ENCODE measurements around the gene TENT5C.

TENT5C gene

DNA sequence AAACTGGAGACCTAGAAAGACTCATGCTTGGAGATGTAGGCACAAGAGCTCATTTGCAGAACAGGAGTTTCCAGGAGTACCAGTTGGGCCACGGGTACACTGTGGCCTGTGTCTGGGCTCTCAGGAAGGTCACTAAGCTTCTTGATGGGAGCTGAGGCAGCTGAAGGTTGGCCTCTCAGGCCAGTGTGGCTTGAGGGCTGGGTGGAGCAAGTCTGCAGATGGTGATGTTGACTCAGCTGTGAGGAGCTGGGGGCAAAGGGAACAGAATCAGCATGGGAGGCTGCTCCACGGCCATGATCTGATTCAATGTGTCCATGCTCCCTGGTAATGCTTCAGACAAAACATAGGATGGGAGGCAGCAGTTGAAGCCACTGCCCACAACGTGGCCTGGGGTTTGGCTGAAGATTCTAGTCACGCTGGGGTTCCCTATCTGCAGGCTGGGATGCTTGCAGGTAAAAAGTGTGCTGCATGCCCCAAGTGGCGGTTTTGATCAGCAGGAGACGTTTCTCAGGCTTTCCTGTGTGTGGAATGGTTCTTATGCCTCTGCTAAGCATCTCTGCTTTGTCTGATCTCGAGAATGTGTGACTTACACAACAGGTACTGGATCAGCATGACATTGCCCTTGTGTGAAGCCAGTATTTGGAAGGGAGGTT, 15.4 kb upstream of the TENT5C start:
- in situ Hi-C loops (cut with HindIII; ENCODE audit: low sequenced_read_pairs): no loop called here

DNA sequence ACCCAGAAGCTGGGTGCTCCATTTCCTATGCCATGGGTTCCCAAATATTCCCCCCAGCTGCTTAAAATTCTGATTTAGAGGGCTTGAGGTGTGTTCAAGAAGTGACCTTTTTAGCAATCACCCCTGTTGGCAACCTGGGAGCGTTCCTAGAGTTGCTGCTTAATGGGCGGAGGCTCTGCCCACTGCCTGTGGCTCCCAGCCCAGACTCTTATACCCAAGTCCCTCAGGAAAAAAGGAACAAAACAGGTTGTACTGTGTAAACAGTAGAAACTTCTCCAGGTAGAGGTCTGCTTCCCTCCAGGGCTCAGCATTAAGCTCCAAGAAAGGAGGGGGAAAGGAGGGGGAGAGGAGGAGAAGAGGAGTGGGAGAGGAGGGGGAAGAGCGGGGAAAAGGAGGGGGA, 14.6 kb upstream of the TENT5C start:
- in situ Hi-C loops (cut with HindIII; ENCODE audit: low sequenced_read_pairs): no loop called here

DNA sequence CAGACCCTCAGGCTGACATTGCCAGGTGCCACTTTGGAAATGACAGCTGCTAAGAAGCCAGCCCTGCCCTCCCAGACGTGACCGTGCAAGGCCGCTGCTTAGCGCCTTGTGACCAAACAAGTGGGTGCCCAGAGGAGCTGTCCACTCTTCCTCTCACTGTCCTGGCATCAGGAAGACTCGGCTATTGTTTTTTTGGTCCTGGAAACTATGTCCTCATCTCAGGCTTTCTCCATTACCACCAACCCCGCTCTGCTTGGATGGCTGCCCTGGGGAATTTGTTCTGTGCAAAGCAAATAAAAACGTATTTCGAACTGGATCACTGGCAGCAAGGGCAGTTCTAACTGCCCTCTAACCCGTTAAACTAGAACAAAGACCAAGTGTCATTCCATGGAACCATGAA, 13.7 kb upstream of the TENT5C start:
- in situ Hi-C loops (cut with HindIII; ENCODE audit: low sequenced_read_pairs): no loop called here

DNA sequence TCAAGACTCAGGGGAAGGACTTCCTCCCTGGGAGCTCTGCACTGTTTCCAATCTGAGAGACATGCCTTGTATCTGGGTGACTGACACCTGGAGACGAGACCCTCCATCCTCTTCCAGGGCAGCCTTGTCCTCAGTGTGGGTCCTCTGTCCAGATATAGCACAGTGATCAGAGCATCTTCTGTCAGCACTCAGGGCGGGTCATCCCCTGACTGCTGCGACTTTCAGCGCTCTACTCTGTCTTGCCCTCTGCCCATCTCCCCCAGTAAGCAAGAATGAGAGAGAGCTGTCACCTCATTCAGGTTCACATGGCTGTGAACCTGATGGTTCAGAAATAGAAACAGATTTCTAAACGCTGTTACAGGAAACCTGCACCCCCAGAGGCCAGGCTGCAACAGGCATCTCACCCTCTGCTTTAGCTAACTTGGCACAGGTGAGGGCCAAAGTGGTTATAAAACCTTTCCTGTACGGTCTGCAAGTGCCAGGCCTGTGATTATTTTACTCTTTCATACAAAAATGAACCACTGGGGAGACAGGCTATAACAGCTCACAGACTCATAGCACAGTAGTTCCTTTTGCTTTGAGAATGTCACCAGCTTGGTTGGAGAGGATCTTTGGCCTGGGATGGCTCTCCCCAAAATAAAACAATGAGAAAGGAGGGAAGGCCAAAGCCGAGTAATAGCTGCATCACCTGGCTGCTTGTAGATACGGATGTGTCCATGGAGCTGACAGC, 11.4 kb upstream of the TENT5C start:
- in situ Hi-C loops (cut with HindIII; ENCODE audit: low sequenced_read_pairs): no loop called here

DNA sequence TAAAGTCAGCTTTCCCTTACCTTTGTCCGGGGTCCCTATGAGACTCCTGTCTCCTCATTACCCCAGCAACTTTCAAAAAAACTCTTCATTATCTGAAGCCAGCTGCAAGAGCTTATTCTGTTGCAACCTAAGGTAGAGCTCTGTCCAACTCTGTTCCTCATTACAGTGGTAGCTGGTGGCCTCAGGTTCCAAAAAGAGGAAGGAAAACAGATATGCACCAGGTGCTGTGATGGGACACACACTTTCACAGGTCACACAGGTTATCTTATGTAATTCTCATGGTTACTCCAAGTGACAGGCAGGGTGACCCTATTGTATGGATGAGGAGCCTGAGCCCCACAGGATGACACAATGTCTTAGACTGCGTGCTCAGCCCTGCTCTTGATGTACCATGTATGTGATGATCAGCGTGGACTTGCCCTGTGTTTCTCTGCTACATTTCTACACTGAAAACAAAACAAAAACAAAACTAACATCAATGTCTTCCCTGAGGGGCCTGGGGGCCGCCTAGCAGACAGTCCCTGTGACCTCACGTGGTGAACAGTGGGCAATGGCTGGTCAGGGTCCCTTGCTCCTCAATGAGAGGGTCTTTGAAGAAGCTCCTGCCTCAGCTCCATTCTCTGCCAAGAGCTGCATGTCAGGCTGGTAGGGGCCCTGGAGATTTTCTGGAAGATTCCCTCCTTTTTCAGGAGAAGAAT, 9.7 kb upstream of the TENT5C start:
- in situ Hi-C loops (cut with HindIII; ENCODE audit: low sequenced_read_pairs): no loop called here

DNA sequence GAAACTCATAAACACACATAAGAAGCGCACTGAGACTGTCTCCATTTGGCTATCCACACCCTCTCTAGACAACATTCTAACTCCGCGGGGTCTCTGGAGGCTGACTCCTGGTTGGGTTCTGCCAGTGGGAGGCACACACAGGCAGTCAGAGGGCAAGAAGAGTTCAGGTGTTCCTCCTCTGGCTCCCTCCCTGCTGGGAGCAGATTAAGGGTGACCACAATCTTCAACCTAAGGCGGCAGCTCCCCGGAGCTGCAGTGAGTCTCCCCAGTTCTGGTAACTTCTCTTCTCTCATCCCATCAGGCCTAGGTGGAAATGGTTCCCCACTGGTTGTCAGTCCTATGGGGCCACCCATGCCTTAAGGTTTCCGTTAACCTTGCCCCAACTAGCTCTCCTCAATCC, 7.4 kb upstream of the TENT5C start:
- in situ Hi-C loops (cut with HindIII; ENCODE audit: low sequenced_read_pairs): no loop called here

DNA sequence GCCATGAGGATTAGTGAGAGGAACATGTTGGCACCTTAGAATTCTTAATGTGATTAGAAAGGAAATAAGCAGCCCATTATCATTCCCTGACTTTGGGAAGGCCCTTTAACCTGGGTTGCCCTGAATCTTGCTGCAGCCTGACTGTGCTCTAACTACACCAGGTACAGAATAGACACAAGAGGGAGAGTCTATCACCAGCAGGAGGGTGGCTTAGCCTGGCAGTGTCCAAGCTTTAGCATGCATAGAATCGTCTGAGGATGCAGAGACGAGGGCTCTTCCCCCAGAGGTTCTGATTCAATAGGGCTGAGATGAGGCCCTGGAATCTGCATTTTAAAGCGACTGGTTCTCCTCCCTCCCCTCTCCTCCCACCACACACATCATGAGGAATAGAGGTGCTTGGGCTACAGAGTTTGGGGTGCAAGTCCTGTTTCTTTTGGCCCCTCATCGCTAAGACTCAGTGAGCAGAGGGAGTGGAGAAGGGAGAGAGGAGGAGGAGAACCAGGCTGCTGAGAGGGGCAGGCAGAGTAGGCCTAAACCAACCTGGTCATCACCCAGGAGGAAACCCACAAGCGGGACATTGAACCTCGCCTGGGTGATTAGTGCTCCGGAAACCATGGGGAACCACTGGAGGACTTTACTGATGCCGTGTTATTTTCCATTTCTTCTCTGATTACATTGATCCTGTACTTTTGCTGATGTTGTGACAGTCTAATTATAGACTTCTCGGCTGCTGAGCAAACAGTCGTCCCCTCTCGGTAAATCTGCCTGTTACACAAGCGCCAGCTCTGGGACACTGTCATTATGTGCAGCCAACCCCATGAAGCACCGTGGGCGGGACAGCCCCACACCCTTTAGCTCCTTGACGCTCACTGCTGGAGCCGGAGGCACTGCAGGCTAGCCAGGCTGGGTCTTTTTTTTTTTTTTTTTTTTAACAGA, 6.3 kb upstream of the TENT5C start:
- in situ Hi-C loops (cut with HindIII; ENCODE audit: low sequenced_read_pairs): no loop called here

DNA sequence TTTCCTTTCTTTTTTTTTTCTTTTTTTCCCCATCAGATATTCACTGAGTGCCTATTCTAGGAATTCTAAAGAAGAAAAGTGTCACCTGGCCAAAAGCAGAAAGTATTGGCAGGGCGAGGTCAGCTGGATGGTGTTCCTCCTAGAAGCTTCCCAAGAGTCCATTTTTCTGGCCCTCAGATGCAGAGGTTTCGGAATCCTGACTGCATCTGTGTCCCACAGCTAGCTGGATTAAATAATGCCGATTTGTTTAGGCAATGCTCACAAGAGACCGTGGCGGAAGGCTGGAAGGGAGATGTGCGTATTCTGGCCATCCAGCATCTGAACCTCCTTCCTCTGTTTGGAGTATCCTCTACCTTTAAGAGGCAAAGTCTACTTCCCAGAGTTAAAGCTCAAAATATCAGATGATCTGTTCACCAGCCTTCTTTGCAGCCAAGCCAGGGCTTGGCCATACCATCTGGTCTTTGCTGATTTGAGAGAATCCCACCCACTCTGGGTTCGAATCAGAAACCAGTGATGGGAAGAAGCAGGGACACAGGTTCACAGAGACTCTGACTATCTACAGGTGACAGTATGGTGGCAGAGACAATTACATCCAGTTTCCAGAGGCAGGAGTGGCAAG, 5.4 kb upstream of the TENT5C start:
- in situ Hi-C loops (cut with HindIII; ENCODE audit: low sequenced_read_pairs): no loop called here

DNA sequence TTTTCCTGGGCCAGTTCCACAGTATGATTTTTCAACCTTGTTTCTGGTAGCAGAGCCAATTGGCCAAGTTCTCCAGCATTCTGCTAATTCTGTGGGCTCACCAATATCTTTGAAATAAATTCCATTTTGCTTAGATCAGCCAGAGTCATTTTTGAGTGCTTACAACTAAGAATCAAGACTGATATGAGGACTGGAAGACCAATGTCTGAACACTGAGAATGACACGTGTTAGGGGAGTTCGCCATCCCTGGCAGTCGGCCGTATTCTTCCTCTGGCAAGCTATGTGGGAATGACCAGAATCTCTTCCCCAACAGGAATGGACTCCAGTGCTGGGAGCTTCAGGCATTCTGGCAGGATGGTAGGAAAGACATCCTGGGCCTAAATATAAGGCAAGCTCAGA, 4.9 kb upstream of the TENT5C start:
- in situ Hi-C loops (cut with HindIII; ENCODE audit: low sequenced_read_pairs): no loop called here

DNA sequence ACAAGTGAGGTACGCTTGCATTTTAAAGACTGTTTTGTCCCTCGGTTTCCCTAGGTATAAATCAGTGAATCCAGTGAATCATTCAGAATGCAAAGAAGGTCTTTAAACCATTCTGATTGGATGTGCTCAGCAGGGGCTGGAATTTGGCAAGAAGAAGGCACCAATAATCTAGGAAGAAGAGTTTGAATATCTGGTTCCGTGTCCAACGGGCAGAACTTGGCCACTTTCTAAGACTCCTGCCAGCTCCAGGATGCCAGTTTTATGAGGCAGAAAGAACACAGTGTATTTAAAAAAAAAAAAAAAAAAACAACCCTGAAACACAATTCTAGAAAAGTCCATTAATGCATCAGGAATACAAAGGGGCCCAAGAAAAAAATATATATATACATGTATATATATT, 3.0 kb upstream of the TENT5C start:
- in situ Hi-C loops (cut with HindIII; ENCODE audit: low sequenced_read_pairs): no loop called here

DNA sequence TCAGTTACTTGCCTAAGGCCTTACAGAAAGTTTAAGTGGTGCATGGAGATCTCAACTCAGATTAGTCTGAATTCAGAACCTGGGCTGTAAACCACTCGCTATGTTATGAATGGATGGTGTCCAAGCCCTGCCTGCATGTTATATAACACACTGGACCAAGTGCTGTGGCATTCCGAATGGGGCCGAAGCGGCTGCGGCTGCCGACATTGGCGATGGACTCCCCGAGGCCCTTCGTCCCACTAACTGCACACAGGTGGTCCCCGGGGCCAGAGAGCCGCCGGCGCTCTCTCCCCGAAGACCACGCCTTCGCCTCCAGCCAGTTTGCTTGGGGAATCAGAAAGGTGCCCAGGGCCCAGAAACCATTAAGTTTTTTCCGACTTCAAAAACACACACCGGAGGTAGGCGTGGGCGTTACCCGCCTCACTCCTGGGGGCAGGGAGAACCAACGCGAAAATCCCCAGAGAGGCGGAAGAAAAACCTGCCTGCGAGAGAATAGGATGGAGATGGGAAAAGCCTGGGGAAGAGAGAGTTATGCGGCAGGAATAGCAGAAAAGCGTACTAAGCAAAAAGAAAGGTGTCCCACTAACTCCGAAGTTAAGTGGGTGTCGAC, 579 bp upstream of the TENT5C start:
- in situ Hi-C loops (cut with HindIII; ENCODE audit: low sequenced_read_pairs): no loop called here

DNA sequence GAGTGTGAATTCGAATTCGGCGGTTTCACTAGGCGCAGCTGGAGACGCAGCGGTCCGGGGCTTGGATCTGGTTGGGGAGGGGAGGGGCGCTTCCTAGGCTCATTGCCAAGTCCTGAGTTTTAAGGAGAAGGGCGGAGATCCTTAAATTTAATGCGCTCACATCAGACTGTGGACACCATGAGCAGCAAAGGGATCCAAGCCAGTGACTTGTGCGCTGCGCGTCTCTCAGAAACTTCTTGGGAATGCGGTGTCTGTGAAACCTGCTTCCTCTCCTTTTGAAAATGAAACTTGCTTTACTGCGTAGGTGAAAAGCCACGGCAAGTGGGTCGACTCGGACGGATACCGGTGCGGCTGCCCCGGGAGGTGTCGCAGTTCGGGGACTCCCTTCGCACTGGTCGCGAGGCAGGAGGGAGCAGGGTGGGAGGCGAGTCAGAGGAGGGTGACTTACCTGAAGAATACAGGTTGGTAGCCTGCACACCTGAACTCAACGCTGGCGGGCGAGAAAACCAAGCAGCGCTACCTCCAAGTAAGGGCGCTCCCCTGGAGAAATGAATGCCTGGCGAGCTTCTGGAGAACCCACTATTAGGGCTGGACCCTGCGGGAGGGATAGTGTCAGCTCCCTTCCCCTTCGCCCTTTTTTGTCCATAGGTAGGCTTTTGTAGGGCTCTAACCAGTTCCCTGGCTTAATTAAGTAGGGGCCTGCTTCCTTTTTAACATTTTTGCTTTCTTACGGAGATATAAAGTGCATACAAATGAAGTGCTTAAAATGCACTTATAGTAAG, 992 bp downstream of the TENT5C start:
- in situ Hi-C loops (cut with HindIII; ENCODE audit: low sequenced_read_pairs): no loop called here

DNA sequence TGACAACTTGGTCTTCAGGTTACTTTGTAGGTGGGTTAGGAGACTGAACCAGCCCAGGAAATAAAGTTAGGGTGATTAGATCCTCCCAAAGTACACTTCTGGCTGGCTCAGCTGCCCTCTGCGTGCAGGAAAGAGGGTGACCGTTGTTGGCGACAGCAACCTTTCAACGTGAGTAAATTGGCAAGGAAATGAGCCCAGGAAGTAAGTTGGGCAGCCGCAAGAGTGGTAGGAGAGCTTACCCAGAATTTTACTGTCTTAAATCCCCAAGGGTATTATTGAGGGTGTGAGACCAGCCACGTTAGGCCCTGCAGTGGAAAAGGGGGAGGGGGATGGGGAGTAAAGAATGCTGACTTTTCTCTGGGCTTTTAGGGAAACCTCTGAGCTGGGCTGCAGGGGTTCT, 1.6 kb downstream of the TENT5C start:
- in situ Hi-C loops (cut with HindIII; ENCODE audit: low sequenced_read_pairs): no loop called here

DNA sequence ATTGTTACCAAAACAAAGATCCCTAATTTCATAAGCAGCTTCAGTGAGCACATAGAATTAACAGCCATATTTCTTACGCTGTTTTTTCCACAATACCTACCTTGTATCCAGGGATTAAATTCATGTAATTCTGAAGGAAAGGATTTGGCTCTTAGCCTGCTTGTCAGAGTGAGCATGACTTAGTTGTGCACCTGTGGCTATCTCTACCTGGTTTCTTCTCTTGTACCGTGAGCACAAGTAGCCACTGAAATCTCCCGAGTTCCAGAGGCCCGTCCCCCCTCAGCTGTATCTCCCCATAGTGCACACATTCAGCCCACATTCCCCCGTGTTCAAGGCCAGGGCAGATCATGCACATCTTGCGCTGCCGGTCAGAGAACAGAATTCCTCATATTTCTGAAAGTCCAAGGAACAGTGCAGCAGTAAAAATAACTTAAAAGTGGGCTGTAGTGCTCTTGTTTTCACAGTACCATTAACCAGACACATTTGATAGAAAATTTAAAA, 2.3 kb downstream of the TENT5C start:
- in situ Hi-C loops (cut with HindIII; ENCODE audit: low sequenced_read_pairs): no loop called here

DNA sequence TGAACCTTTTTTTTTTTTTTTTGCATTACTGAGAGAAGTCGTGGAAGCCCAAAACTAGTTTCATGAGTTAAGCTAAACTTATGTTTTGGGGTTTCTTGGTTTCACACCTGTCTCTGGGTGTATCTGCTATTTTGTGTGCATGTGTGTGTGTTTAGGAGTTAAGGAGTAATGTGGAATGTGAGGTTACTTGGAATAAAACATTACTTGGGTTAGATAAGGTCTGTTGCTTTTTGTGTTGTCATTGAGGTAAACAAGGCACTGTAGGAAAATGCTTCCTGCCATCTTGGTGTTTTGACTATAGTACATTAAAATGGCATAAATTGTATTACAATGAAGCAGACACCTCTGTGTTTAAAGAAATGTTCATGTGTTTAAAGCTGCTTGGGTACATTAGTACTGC, 2.9 kb downstream of the TENT5C start:
- in situ Hi-C loops (cut with HindIII; ENCODE audit: low sequenced_read_pairs): no loop called here

DNA sequence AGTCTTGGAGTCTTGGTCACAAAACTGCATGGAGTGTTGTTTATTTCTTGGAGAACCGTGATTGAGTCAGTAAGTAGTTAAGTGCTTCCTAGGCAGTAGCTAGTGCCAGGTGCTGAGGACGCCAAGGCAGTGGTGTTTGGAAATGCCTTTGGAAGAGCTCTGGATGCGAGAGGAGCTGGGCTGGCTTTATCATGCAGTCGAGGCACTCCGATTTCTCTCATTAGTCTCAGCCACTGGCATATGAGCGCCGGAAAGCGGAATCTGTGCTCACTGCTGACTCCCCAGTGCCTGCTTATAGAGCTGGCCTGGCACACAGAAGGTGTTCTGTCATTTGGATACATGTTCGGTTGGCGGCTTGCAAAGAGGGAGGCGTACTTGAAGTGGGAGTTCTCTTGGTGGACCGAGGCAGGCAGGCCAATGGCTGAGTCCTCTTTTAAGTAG, 3.6 kb downstream of the TENT5C start:
- in situ Hi-C loops (cut with HindIII; ENCODE audit: low sequenced_read_pairs): no loop called here

DNA sequence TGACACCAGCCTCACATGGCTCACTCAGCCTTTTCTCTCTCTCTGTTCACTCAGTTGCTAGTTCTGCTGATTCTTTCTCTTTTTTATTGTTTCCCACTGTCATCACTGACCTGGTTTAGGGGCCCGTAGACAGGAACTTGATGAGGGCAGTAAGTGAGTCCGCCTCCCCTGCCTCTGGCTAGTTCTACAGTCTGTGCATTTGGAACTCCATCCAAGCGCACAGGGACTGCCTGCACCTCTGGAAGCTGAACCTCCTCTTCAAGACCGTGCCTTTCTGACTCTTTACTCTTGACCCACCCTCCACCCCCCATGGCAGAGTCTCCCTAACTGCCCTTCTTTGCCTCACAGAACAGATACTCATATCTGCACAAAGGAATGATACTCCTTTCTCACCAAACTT, 4.2 kb downstream of the TENT5C start:
- in situ Hi-C loops (cut with HindIII; ENCODE audit: low sequenced_read_pairs): no loop called here

DNA sequence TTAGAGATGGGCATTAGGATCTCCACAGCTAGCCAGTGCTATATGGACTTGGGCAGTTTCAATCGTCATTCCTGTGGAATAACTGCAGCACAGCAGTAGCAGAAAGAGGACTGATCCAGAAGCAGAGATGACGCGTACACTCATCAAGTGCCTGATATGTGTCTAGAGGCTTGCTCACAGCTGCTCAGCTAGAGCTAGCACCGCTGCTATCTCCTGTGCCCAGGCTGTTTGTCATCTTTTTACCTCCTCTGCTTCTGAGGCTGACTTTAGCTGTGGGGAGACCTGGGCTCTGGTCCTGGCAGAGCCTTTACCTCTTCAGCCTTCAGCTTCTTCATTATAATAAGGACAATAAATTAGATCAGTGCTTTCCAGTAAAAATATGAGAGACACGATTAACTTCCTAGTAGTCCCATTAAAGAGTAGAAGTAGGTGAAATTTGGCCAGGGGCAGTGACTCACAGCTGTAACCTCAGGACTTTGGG, 5.3 kb downstream of the TENT5C start:
- in situ Hi-C loops (cut with HindIII; ENCODE audit: low sequenced_read_pairs): no loop called here

DNA sequence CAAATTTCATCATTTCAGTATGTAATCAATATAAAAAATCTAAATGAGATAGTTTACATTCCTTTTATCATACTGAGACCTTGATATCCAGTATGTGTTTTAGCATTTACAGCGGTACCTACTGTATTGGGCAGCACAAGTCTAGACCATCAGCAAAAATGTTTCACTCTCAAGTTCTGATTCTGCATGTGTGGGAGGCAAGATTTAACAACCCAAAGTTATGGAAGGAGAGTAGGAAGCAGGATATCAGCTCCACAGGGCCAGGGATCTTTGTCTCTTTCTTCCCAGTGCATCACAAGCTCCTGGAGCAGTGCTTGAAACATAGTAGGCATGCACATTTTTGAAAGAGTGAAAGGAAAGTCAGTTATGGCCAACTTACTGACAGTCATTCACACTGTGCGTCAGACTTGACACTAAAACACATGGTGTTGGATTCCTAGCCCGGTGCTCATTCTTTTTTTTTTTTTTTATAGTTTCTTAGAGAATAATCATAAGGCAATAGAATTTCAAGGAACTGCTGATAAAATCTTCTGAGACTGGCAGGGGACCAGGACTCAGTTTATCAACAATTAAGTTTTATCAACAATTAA, 6.1 kb downstream of the TENT5C start:
- in situ Hi-C loops (cut with HindIII; ENCODE audit: low sequenced_read_pairs): no loop called here

All from endothelial cell of hepatic sinusoid (primary cell).